ENCODE results near the gene PDK4. TPM values are rescaled to one million over a fixed set of nuclear protein-coding genes. Genes with fewer than 3 reads are reported as not detected.

The PDK4 gene
- total RNA-seq, 1 donor from 2014 or later: 13.0 TPM

DNA sequence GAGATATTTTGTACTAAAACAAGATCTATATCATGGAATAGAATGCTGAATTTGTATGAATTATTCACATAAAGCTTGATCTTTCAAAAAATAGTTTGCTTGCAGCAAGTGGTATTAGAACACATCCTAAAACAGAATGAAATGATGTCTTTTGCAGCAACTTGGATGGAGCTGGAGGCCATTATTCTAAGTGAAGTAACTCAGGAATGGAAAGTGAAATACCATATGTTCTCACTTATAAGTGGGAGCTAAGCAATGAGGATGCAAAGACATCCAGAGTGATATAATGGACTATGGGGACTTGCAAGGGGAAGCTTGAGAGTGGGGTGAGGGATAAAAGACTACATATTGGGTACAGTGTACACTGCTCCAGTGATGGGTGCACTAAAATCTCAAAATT, 56.9 kb downstream of the PDK4 start:
- H3K4me1 ChIP-seq (ENCODE audit: control insufficient read depth in 3 of 3, insufficient read depth in 3 of 3, low read length in 3 of 3): peaks cover under 1 to 7% (median 6%) of the 10 kb centered on the region in 3 donors
- H3K27ac ChIP-seq (ENCODE audit: low read depth, low read length): no peak overlapping the region
- no peak overlapping the region for H3K9ac ChIP-seq (ENCODE audit: low read depth in 1 of 3, low read length in 3 of 3)
- H3K4me3 ChIP-seq (ENCODE audit: low read length in 3 of 3): no peak overlapping the region
- no peaks in the 10 kb centered on the region for H3K9me3 ChIP-seq (ENCODE audit: control insufficient read depth in 3 of 3, low read length in 3 of 3)
- H3K27me3 ChIP-seq (ENCODE audit: control insufficient read depth in 3 of 3, insufficient read depth in 3 of 3, low read length in 3 of 3): no peaks in the 10 kb centered on the region
- H3K36me3 ChIP-seq (ENCODE audit: control insufficient read depth in 3 of 3, insufficient read depth in 3 of 3, low read length in 3 of 3): no peaks in the 10 kb centered on the region

DNA sequence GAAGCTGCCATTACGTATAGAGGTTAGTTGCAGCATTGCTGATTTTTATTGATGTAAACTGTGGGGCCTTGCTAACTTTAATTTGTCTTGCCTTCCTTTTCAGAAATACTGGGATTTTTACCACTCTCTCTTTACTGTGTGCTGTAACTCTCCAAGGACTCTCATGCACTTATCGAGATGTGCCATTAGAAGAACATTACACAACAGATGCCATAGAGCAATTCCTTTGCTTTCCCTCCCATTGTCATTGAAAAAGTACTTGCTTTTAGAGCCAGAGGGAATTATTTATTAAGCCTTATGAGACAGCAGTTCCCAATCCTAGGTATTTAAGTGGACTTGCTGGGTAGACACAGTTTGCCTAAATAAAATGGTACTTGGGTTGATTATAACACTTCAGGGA, 58.8 kb downstream of the PDK4 start:
- Histone ChIP-seq H3K4me1 (ENCODE audit: control insufficient read depth in 3 of 3, insufficient read depth in 3 of 3, low read length in 3 of 3) (peaks cover 2 to 9% (median 8%) of the 10 kb centered on the region in 3 donors), H3K9ac (ENCODE audit: low read depth in 1 of 3, low read length in 3 of 3) (no peak overlapping the region), H3K9me3 (ENCODE audit: control insufficient read depth in 3 of 3, low read length in 3 of 3) (no peaks in the 10 kb centered on the region), H3K27ac (ENCODE audit: low read depth, low read length) (no peak overlapping the region), H3K36me3 (ENCODE audit: control insufficient read depth in 3 of 3, insufficient read depth in 3 of 3, low read length in 3 of 3) (no peaks in the 10 kb centered on the region), H3K27me3 (ENCODE audit: control insufficient read depth in 3 of 3, insufficient read depth in 3 of 3, low read length in 3 of 3) (no peaks in the 10 kb centered on the region), H3K4me3 (ENCODE audit: low read length in 3 of 3) (no peak overlapping the region)

DNA sequence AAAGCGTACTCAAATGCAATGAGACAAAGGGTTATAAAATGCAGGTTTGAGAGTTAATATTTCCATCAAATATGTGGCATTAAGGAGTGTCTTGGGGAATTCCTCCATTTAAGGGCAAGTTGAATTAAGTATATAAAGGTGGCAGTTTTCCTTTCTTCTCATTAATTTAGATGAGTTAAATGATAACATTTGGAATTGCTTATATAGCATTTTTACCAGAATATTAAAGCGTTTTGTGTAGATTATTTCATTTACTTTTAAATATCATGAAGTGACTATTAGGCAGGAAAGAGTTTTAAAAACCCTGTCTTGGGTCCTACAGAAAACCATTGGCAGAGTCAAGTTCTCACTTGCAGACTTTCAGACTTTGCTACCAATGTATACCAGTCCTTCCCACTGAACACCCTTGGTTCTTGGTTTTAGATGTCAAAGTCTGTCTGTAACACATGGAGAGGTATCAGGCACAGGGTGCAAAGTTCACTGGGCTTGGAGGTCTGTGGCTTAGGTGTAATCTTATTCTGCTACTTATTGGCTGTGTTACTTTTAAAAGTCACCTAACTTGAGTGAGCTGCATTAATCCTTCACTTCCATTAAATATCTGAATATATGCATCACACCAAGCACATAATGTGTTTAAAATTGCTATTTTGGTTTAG, 59.5 kb downstream of the PDK4 start:
- H3K4me3 ChIP-seq (ENCODE audit: low read length in 3 of 3): no peak overlapping the region
- peaks cover 2 to 9% (median 8%) of the 10 kb centered on the region in 3 donors for H3K4me1 ChIP-seq (ENCODE audit: control insufficient read depth in 3 of 3, insufficient read depth in 3 of 3, low read length in 3 of 3)
- no peak overlapping the region for H3K27ac ChIP-seq (ENCODE audit: low read depth, low read length)
- no peaks in the 10 kb centered on the region for H3K27me3 ChIP-seq (ENCODE audit: control insufficient read depth in 3 of 3, insufficient read depth in 3 of 3, low read length in 3 of 3)
- no peaks in the 10 kb centered on the region for H3K9me3 ChIP-seq (ENCODE audit: control insufficient read depth in 3 of 3, low read length in 3 of 3)
- H3K9ac ChIP-seq (ENCODE audit: low read depth in 1 of 3, low read length in 3 of 3): no peak overlapping the region
- H3K36me3 ChIP-seq (ENCODE audit: control insufficient read depth in 3 of 3, insufficient read depth in 3 of 3, low read length in 3 of 3): no peaks in the 10 kb centered on the region

DNA sequence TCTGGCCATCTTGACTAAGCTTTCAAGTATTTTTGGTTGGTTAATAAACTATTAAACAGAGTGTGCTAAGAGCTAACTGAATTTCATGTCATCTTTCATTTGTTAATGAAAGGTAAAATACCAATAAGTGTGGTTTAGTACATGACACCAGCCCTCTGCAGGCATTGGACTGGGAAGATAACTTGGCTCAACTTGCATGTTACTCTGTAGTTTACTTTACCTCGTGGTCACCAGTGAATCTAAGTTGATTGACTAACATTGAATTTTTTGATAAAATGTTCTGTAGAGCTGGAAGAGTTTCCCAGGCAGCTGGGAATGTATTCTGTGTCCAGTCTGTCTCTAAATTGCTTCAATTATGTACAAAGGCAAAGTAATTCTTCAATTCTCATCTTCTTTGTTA, 60.7 kb downstream of the PDK4 start:
- Histone ChIP-seq H3K27me3 (ENCODE audit: control insufficient read depth in 3 of 3, insufficient read depth in 3 of 3, low read length in 3 of 3) (no peaks in the 10 kb centered on the region), H3K4me3 (ENCODE audit: low read length in 3 of 3) (no peak overlapping the region), H3K27ac (ENCODE audit: low read depth, low read length) (no peak overlapping the region), H3K4me1 (ENCODE audit: control insufficient read depth in 3 of 3, insufficient read depth in 3 of 3, low read length in 3 of 3) (peaks cover 2 to 9% (median 8%) of the 10 kb centered on the region in 3 donors), H3K9ac (ENCODE audit: low read depth in 1 of 3, low read length in 3 of 3) (no peak overlapping the region), H3K9me3 (ENCODE audit: control insufficient read depth in 3 of 3, low read length in 3 of 3) (no peaks in the 10 kb centered on the region), H3K36me3 (ENCODE audit: control insufficient read depth in 3 of 3, insufficient read depth in 3 of 3, low read length in 3 of 3) (no peaks in the 10 kb centered on the region)

DNA sequence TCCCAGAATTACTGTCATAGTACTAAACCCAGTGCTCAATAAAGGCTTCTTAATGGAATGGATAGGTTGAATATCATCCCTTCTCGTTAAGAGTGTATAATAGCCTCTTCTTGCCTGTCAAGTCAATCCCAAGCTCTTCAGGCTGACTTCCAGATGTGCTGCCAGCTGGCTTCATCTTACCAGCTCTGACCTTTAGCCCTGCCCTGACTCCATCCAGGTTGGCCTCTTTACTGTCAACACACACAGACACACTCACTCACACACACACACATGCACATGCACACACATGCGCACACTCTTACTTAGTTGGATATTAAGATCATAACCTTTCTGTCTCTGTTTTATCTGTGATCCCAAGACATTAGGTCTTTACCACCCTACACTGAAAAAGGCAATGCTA, 61.5 kb downstream of the PDK4 start:
- H3K27ac ChIP-seq (ENCODE audit: low read depth, low read length): no peak overlapping the region
- H3K9me3 ChIP-seq (ENCODE audit: control insufficient read depth in 3 of 3, low read length in 3 of 3): no peaks in the 10 kb centered on the region
- no peak overlapping the region for H3K4me3 ChIP-seq (ENCODE audit: low read length in 3 of 3)
- no peak overlapping the region for H3K9ac ChIP-seq (ENCODE audit: low read depth in 1 of 3, low read length in 3 of 3)
- H3K4me1 ChIP-seq (ENCODE audit: control insufficient read depth in 3 of 3, insufficient read depth in 3 of 3, low read length in 3 of 3): peaks cover 2 to 9% (median 8%) of the 10 kb centered on the region in 3 donors
- no peaks in the 10 kb centered on the region for H3K36me3 ChIP-seq (ENCODE audit: control insufficient read depth in 3 of 3, insufficient read depth in 3 of 3, low read length in 3 of 3)
- H3K27me3 ChIP-seq (ENCODE audit: control insufficient read depth in 3 of 3, insufficient read depth in 3 of 3, low read length in 3 of 3): no peaks in the 10 kb centered on the region

Other genes starting within 250 kb of the PDK4 start
- 5.2 TPM for gene PON3, start 200.1 kb downstream of the PDK4 start, total RNA-seq
- gene PON2, start 161.5 kb downstream of the PDK4 start, total RNA-seq: 53.8 TPM
- 24.0 TPM for gene ASB4, start 110.6 kb downstream of the PDK4 start, total RNA-seq
- 1.6 TPM for gene DYNC1I1, start 176.0 kb upstream of the PDK4 start, total RNA-seq

Data from skeletal muscle tissue (tissue), 4 donors.